Fibroblast of peridontal ligament (primary cell): ENCODE measurements around the gene WDR18.
"Not testable (repeated sequence)": the region's sequence is repeated elsewhere in the genome, so short reads cannot be mapped to it uniquely, and the experiment has no call there.

ENCODE experiments used
- DNase-seq: peaks from one replicate; pipeline ENCODE4 v3.0.0-alpha.2; 2010; ENCODE audit errors: extremely low read depth

The WDR18 gene

GRCh38 chr19:1019980-1020867, 36.1 kb downstream of the WDR18 start:
- no peak for DNase-seq

DNA sequence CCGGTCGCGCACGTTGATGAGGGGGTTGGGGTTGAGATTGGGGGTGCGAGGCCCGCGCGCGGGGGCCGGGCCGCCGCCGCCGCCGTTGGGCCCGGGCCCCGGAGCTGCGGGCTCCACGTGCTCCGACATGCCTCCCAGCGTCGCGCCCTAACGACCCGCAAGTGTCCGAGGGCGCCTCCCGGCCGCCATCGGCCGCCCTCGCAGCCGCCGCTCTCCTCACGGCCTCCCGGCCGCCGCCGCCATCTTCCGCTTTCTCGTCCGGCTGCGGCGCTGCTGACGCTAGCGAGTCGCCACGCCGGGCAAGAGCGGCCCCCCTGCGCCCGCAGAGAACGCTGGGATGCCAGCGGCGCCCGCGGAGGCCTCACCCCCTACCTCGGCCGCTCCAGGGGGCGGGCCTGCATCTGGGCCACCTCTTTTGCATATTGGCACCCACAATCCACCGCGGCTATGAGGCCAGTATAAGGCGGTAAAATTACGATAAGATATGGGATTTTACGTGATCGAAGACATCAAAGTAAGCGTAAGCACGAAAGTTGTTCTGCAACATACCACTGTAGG, 36.8 kb downstream of the WDR18 start, which contains the start of gene TMEM259:
Gene TMEM259, minus strand, starts transcription at position 256 of the 558 bp plus-strand sequence. Its CDS starts 127 bp downstream, at position 129.
- peak; percentile 97 for DNase-seq

- not testable (repeated sequence) for DNase-seq
Measured at GRCh38 chr19:1023883-1024188, 39.7 kb downstream of the WDR18 start.

GRCh38 chr19:1025080-1025479, 40.9 kb downstream of the WDR18 start:
- DNase-seq, result not testable (repeated sequence)

DNA sequence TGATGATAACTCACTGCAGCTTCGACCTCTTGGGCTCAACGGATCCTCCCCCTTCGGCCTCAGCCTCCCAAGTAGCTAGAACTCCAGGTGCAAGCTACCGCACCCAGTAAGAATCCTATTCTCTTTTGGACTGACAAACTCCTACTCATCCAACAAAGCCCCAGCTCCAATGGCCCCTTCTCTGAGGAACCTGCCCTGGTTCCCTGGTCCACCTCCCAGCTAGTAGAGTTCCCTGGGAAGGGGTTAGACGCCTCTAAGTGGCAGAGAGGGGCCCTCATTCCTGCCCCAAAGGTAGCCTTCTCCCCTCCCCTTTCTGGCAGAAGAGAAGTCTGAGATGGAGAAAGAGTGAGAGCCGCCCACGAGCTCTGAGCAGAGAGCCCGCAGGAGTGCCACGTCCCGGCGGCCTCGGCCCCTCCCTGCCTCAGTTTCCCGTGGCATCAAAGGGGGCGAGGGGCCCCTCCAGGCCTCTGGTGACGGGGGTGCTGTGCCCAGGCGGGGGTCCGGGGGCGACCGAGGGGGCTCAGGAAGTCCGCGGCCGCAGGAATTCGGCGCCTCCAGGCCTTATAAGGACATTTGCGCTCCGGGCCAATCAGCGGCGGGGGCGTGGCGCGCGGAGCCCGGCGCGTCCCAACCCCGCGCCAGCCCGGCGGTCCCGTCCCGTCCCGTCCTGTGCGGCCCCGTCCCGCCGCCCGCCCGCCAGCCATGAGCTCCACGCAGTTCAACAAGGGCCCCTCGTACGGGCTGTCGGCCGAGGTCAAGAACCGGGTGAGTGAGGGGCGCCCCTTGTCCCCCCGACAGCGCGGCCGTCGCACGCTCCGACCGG, 42.0 kb downstream of the WDR18 start, which contains the start of gene CNN2:
Gene CNN2, plus strand, starts transcription at position 649 of the 823 bp plus-strand sequence. Its CDS starts 54 bp downstream, at position 703.
- peak; percentile 62 for DNase-seq

DNA sequence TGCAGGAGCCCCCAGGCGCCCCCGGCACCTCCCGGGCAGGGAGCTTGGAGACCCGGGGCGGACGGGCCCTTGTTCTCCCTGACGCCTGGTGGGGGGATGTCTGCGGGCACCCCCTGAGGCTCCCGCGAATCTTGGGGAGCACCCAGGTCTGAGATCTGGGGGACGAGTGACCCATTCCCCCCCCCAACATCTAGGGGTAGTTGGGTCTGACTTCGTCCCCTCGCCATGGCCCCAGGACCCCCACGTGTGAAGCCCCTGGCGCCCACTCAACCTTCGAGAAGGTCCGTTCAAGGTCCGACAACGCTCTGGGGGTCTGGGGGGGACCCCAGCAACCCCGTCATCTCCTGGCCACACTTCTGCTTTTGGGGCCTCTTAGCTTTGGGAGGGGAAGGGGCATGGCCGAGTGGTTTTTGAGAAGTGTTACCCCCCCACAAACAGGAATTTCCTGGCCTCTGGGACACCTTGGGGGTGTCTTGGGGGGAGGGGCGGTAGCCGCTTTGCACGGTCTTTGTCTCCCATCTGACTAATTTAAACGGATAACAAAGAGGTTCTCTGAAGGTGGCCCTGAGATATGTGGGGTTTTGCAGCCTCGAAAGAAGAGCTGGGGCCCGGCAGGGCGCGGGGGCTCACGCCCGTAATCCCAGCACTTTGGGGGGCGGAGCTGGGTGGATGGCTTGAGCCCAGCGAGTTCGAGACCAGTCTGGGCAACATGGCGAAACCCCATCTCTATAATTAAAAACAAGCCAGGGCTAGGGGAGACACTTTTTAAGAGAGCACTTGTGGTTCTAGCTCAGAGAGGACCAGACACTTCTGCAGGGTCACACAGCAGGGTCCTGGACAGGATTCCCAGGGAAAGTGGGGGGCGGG, 42.9 kb downstream of the WDR18 start:
- DNase-seq, result peak; percentile 38

GRCh38 chr19:1027650-1028061, 43.5 kb downstream of the WDR18 start:
- no peak for DNase-seq

GRCh38 chr19:1028062-1028926, 44.1 kb downstream of the WDR18 start:
- peak; percentile 97 for DNase-seq

GRCh38 chr19:1032264-1032867, 48.2 kb downstream of the WDR18 start:
- DNase-seq, result no peak

DNA sequence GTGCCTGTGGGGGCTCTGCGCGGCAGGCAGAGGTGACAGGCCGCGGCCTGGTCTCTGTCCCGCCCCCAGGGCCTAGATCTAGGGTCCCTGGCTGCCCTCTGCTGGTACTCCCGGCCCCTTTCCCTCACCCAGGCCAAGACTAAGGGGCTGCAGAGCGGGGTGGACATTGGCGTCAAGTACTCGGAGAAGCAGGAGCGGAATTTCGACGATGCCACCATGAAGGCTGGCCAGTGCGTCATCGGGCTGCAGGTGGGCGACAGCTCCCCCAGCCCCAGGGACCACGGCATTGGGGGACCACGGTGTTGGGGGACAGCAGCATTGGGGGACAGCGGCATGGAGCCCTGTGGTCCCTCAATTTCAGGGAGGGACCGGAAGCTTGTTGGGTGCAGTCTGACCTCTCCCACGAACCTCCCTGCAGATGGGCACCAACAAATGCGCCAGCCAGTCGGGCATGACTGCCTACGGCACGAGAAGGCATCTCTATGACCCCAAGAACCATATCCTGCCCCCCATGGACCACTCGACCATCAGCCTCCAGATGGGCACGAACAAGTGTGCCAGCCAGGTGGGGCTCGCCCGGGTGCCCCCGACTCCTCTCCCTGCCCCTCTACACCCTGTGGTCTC, 52.0 kb downstream of the WDR18 start:
- no peak for DNase-seq

- no peak for DNase-seq
Measured at GRCh38 chr19:1037621-1038064, 53.5 kb downstream of the WDR18 start.

DNA sequence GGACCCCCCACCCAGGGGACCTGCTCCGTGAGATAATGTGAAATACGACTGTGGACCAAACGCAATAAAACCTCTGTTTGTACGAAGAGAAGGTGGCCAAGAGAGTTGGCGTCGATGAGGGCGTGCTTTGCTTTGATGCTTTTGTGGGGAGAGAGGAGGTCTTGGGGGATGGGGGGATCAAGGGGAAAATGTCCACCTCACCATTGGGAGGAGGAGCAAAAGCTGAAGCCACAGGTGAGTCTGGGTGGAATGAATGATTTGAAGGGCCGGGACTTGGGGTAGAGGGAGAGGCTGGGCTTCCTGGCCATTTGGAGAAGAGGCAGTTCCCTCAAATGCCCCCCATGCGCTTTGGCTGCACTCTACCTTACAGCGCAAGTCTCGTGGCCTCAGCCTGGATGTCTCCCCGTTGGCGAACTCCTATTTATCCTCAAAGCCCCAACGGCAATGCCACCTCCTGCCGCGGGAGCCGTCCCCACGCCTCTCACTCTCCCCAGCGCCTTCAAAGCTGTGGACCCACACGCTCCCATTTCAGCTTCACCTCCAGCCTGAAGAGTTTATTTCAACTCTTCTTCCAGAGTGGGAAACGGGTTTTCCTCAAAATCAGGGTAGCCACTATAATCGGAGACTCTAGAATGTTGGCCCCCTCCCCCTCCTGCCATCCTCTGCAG, 55.0 kb downstream of the WDR18 start:
- no peak for DNase-seq

DNA sequence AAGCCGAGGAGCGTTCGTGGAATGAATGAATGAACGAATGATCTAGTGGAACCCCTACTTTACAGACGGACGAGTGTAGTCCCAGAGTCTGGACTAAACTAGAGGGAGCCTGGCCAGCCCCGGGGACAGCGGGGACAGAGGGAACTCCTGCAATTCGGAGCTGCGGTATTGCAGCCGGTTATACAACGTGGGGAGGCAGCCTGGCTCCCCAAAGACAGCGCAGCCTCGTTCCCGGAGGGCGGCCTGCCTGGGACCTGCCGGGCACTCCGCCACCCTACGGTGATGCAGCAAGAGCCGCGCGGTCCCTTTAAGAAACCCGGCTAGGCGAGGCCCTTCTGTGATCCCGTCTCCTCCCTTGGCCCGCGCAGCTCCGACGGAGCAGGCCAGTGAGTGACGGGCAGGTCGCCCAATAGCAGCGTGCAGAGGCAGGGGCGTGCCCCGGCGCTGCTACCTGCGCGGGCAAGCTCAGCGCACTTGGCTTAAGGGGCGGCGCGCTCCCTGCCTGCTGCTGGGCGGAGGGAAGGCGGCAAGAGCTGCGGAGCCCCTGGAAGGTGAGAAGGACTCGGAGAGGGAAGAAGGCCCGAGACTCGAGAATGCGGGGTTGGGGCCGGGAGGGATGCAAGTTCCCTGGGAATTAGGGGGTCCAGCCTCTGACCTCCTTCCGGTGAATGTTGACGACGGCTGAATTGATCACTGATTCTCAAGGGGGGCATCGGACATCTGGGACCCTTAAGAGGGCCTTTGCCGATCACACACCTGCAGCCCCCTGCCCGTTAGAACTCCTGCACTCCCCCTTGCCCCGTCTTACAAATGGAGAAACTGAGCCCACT, 55.7 kb downstream of the WDR18 start, which contains the start of gene ABCA7:
Gene ABCA7, plus strand, starts transcription at position 462 of the 830 bp plus-strand sequence. CDS start 1,255 bp downstream, outside the sequence.
- DNase-seq, result peak; percentile 94

GRCh38 chr19:1040476-1041271, 56.5 kb downstream of the WDR18 start:
- peak; percentile 91 for DNase-seq

- DNase-seq, result no peak
Measured at GRCh38 chr19:1041272-1041834, 57.2 kb downstream of the WDR18 start.
